Left lung (tissue), 10 donors: ENCODE measurements around the gene DRD5. TPM values are rescaled to one million over a fixed set of nuclear protein-coding genes. Genes with fewer than 3 reads are reported as not detected.

ENCODE experiments used
- ATAC-seq: fragments of 200-7000 bp; cut with Tn5 transposase; one replicate; pipeline ENCODE4 v1.9.1; 2020; ENCODE audit warnings: moderate library complexity
- DNase-seq, 4 donors: peaks; one replicate each; pipeline ENCODE4 v3.0.0-alpha.2; 2013 to 2020
- H3K27ac ChIP-seq, 2 donors: fragments of 200-600 bp; sonication (generic) in 1 of 2; one replicate each; pipeline versions ENCODE4 v1.5.0 to v1.8.0; 2020 to 2021
- H3K27me3 ChIP-seq, 2 donors: fragments of 200-600 bp; sonication (generic) in 1 of 2; one replicate each; pipeline versions ENCODE4 v1.5.0 to v1.8.0; 2020 to 2021
- H3K36me3 ChIP-seq, 2 donors: fragments of 200-600 bp; sonication (generic) in 1 of 2; one replicate each; pipeline versions ENCODE4 v1.5.0 to v1.8.0; 2020 to 2021
- H3K4me1 ChIP-seq, 2 donors: fragments of 200-600 bp; one replicate each; pipeline ENCODE4 v1.8.0; 2021
- H3K4me3 ChIP-seq, 2 donors: fragments of 200-600 bp; sonication (generic) in 1 of 2; one replicate each; pipeline versions ENCODE4 v1.5.0 to v1.8.0; 2020 to 2021; ENCODE audit warnings: mild to moderate bottlenecking in 1 of 2
- H3K9me3 ChIP-seq, 2 donors: fragments of 200-600 bp; sonication (generic) in 1 of 2; one replicate each; pipeline versions ENCODE4 v1.5.0 to v1.8.0; 2020 to 2021
- CTCF ChIP-seq, 2 donors: fragments of 200-600 bp; sonication (generic) in 1 of 2; IDR thresholded peaks; one replicate each; pipeline versions ENCODE4 v1.5.0 to v1.8.0; 2021; ENCODE audit warnings: antibody characterized with exemption in 2 of 2
- intact Hi-C, 2 donors: fragments of 100-400 bp; cut with DNase I; formaldehyde crosslinking; loops; one replicate each; pipeline versions ENCODE4 v1.11.2 to v1.14.2; 2022
- polyA plus RNA-seq, 6 donors: library from polyadenylated mRNA; unstranded; fragments of 120-200 nt; gene quantifications; one replicate each; pipeline ENCODE4 v1.2.1, GENCODE V29; 2013; ENCODE audit not compliant: insufficient read length in 6 of 6
- total RNA-seq, 2 donors: library from RNA; stranded (reverse); fragmentation: NEBNext Ultra II Directional; extraction: Animal tissue kit (Norgen Biotek cat#: 25700); gene quantifications; one replicate each; pipeline ENCODE4 v1.2.1, GENCODE V29; 2021
- donor health status: DM: no; HTN: yes; CAD: no.
- donor health status: DM: no; HTN: no; CAD: no.

Gene DRD5
- total and polyA plus RNA-seq, 8 donors = 0.09 TPM; not detected in 7

- no peak overlapping the region for H3K4me3 ChIP-seq
These were observed 52.0 kb downstream of the DRD5 start for GRCh38 chr4:9833421-9833820.

More at GRCh38 chr4:9833421-9833820, 52.0 kb downstream of the DRD5 start:
- Histone ChIP-seq H3K9me3 (peaks cover 0 to 3% of the 10 kb centered on the region in 2 donors), H3K4me1 (no peaks in the 10 kb centered on the region), H3K36me3 (no peaks in the 10 kb centered on the region), H3K27me3 (no peaks in the 10 kb centered on the region), H3K27ac (no peak overlapping the region)
- no peak for TF ChIP-seq CTCF (IDR thresholded peaks at IDR 0.05)
- no peak for ATAC-seq
- DNase-seq = no peak
- intact Hi-C loops = no loop called here

Other genes with a start within 250 kb of the DRD5 start
- 10 to 100 TPM; 10.6 to 19.0 TPM for gene SLC2A9, start 239.9 kb downstream of the DRD5 start, total RNA-seq
- gene SLC2A9, start 239.9 kb downstream of the DRD5 start, polyA plus RNA-seq = 1 to 10 TPM; 2.2 to 4.6 (median 4.3) TPM